GM19372 (cell line): ENCODE data around the gene DNMT3L.
A peak's percentile ranks its signal among the peaks of the same experiment; 100 is the strongest.
"Not testable (repeated sequence)": the region's sequence is repeated elsewhere in the genome, so short reads cannot be mapped to it uniquely, and the experiment has no call there.

Experiments
- ATAC-seq: cut with Tn5 transposase; IDR thresholded peaks from one replicate; pipeline ENCODE4 v1.9.1; 2021; ENCODE audit warnings: mild to moderate bottlenecking, low read depth, moderate library complexity; ENCODE audit not compliant: unreplicated experiment

DNMT3L gene

GRCh38 chr21:44253832-44254710 lies 7.6 kb downstream of the DNMT3L start:
- no peak for ATAC-seq

- ATAC-seq = not testable (repeated sequence)
These were observed 12.3 kb downstream of the DNMT3L start for GRCh38 chr21:44249204-44250037.

DNA sequence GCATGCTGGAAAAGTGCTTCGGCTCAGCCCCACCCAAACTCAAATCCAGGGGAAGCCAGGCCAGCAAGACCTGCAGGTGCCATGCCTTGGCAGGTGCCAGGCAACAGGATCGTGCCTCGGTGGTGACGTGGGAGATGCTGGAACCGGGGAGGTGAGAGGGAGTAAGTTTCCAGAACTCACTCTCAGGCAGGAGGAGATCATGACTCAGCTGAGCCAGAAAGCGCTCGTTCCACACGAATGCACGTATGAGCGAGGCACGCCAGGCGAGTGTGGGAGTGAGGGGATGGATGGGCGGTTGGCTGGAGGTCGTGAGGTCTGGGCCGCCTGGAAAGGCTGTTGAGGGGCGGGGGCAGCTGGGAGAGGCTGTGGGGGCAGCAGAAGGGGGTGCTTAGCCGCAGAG lies 13.8 kb downstream of the DNMT3L start:
- not testable (repeated sequence) for ATAC-seq

DNA sequence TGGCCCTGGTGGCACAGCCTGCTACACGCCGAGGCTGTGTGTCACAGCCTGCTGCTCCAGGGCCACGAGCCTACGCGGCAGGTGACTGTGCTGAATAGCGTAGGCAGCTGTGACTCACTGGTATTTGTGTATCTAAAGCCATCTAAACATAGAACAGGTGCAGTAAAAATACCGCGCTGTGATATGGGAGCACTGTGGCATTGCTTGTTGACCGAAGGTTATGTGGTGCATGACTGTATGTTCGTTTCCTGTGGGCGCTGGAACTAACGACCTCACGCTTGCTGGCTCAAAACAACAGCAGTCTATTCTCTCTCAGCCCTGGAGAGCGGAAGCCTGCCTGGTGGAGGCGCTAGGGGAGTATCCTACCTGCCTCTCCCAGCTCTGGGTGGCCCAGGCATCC lies 17.7 kb downstream of the DNMT3L start:
- peak; percentile 46 for ATAC-seq

- ATAC-seq = not testable (repeated sequence)
These were observed 20.4 kb downstream of the DNMT3L start for GRCh38 chr21:44241281-44241680.

DNA sequence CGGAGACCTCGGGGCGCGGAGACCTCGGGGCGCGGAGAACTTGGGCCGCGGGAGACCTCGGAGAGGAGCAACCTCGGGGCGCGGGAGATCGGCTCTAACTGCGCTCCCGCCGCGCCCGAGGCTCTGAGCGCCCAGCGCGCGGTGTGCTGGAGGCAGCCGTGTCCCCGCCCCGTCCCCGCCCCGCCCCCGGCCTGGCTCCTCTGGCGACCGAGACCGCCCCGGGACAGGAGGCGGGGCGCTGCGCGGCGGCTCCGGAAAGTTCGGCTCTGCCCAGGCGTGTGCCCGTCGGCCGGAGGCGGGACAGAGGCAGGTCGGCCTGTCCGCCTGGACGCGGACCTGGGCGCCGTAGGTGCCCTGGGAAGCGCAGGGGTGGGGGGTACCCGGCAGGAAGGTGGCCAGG lies 20.9 kb downstream of the DNMT3L start, which contains the start of gene ICOSLG:
TSS of gene ICOSLG (minus strand) at position 102 of the 400 bp plus-strand sequence. CDS start 126 bp downstream, outside the sequence.
- ATAC-seq = not testable (repeated sequence)

- not testable (repeated sequence) for ATAC-seq
These were observed 21.3 kb downstream of the DNMT3L start for GRCh38 chr21:44240353-44240752.

DNA sequence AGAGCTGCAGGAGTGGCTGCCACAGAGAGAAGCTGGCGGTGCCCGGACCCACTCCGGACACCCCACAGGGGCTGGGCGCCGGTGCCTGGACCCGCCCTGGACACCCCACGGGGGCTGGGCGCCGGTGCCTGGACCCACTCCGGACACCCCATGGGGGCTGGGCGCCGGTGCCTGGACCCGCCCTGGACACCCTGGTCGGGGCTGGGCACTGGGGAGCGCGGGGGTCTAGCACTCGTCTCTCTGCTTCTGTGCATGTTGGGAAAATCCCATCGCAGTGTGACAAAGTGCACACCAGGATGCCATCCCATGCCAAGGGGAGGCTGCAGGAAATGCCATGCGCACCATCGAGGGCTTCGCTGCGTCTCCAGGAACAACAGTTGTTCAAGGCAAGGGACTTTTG lies 32.1 kb downstream of the DNMT3L start:
- ATAC-seq = not testable (repeated sequence)

DNA sequence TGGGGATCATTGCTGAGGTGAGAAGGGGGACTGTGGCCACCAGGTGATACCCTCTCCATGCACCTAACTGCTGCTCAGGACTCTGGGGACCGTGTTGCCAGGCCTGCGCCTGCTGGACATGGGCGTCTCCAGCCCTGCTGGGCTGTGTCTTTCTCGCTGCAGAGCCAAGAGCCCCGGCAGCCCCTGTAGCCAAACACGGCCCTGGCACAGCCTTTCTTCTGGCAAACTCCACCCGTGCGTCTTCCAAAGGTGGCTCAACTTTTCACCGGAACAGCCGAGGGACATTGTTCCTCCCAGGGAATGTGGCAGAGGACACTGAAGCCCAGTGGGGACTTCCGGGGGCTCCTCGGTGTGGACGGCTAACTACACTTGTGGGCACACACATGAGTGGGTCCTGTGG lies 33.6 kb downstream of the DNMT3L start:
- not testable (repeated sequence) for ATAC-seq

GRCh38 chr21:44227614-44228013 lies 34.1 kb downstream of the DNMT3L start:
- ATAC-seq = not testable (repeated sequence)

DNA sequence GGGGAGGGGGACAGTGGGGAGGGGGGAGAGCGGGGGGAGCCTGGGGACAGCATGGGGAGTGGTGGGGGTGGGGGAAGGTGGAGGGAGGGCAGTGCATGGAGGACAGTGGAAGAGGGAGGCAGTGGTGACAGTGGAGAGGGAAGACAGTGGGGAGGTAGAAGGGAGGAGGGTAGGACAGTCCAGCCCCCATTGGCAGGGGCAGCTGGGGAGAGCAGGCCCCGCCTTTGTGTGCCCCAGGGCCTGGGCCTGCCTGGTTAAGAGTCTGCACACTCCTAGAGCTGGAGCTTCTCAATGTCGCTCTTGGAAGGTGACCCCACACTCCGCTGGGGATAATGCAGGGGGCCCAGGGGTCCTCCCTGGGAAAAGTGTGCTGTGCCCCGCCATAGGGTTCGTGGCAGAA lies 36.1 kb downstream of the DNMT3L start:
- not testable (repeated sequence) for ATAC-seq

- not testable (repeated sequence) for ATAC-seq
These were observed 38.4 kb downstream of the DNMT3L start for GRCh38 chr21:44223334-44223733.

DNA sequence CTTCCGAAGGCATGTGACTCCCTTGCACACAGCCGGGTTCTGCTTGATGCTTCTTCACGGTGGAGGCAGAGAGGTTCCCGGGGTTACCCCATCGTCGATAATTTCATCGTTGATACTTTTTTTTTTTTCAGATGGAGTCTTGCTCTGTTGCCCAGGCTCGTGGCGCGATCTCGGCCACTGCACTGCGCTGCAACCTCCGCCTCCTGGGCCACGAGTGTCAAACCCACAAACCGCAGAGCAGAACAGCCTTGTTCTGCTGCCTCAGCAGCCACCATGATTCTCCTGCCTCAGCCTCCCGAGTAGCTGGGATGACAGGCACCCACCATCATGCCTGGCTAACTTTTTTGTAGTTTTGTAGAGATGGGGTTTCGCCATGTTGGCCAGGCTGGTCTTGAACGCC lies 41.0 kb downstream of the DNMT3L start:
- ATAC-seq = not testable (repeated sequence)

GRCh38 chr21:44218461-44218860 lies 43.2 kb downstream of the DNMT3L start:
- not testable (repeated sequence) for ATAC-seq

GRCh38 chr21:44211978-44212377 lies 49.7 kb downstream of the DNMT3L start:
- not testable (repeated sequence) for ATAC-seq

GRCh38 chr21:44211574-44211973 lies 50.1 kb downstream of the DNMT3L start:
- ATAC-seq = not testable (repeated sequence)

DNA sequence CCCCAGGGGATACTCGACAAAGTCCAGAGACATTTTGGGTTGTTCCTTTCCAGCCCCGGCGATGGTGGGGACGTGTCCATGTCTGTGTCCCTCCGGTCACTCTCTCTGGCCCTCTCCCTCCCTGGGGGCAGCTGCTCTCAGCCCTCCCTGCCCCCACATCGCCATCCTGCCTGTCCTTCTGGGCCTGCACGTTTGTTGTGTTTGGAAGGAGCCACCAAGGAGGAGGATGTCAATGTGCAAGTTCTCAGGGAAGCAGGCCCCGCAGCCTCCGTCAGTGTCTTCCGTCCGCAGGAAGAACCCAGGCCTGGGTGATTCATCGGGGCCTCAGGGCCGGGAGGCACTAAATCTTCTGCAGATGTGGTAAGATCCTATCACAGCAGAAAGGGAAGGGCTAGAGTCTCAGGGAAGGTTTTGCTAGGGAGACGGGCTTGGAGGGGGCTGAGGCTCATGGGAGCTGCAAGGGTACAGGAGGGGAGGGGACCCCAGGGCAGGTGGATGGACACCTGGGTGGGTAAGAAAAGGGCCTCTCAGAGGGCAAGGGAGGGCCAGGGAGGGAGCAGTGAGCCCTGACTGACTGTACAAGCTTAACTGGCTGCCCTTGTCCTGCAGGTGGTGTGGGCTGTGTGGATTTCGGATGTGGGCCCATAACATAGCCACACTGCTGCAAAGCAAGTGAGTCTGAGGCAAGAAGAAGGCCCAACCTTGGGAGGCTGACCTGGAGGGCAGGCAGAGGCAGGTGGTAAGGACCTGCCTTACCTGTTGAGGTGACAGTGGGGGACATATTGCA lies 53.6 kb downstream of the DNMT3L start:
- ATAC-seq = not testable (repeated sequence)

- not testable (repeated sequence) for ATAC-seq
These were observed 54.7 kb downstream of the DNMT3L start for GRCh38 chr21:44206698-44207676.

- ATAC-seq = not testable (repeated sequence)
These were observed 55.5 kb downstream of the DNMT3L start for GRCh38 chr21:44206187-44206586.
